ENCODE results near the gene BFAR. TPM values are rescaled to one million over a fixed set of nuclear protein-coding genes. Genes with fewer than 3 reads are reported as not detected.
"Not testable (repeated sequence)": the region's sequence is repeated elsewhere in the genome, so short reads cannot be mapped to it uniquely, and the experiment has no call there.

Gene BFAR
- polyA plus RNA-seq, 1 donor from 2014 or later = 63.5 TPM

GRCh38 chr16:14635395-14636165 lies 2.8 kb downstream of the BFAR start:
- no peaks in the 10 kb centered on the region for H3K9me3 ChIP-seq (ENCODE audit: low read length)
- no peaks in the 10 kb centered on the region for H3K9me2 ChIP-seq (ENCODE audit: insufficient read depth, low read length)
- no peaks in the 10 kb centered on the region for H3K27me3 ChIP-seq (ENCODE audit: insufficient read depth, low read depth, low read length)
- peaks cover 42% of the 10 kb centered on the region for H3K79me2 ChIP-seq (replicated peaks; ENCODE audit: insufficient read depth, low read length)
- H4K20me1 ChIP-seq (ENCODE audit: insufficient read depth) = no peaks in the 10 kb centered on the region
- H3K4me3 ChIP-seq (ENCODE audit: low read length) = no peak overlapping the region
- no peak overlapping the region for H3K4me2 ChIP-seq (ENCODE audit: low read length)
- H3K9ac ChIP-seq (ENCODE audit: low read length) = no peak overlapping the region
- H3K27ac ChIP-seq (ENCODE audit: low read length) = no peak overlapping the region
- H3K36me3 ChIP-seq (ENCODE audit: insufficient read depth, low read length) = no peaks in the 10 kb centered on the region
- no peak for TF ChIP-seq RAD21 (conservative IDR thresholded peaks at IDR 0.05)
- no peak for TF ChIP-seq MXI1 (conservative IDR thresholded peaks at IDR 0.05; ENCODE audit: poor library complexity, severe bottlenecking)
- TF ChIP-seq EP300 (conservative IDR thresholded peaks at IDR 0.05; ENCODE audit: poor library complexity, severe bottlenecking) = no peak
- TF ChIP-seq, protein P1, sequence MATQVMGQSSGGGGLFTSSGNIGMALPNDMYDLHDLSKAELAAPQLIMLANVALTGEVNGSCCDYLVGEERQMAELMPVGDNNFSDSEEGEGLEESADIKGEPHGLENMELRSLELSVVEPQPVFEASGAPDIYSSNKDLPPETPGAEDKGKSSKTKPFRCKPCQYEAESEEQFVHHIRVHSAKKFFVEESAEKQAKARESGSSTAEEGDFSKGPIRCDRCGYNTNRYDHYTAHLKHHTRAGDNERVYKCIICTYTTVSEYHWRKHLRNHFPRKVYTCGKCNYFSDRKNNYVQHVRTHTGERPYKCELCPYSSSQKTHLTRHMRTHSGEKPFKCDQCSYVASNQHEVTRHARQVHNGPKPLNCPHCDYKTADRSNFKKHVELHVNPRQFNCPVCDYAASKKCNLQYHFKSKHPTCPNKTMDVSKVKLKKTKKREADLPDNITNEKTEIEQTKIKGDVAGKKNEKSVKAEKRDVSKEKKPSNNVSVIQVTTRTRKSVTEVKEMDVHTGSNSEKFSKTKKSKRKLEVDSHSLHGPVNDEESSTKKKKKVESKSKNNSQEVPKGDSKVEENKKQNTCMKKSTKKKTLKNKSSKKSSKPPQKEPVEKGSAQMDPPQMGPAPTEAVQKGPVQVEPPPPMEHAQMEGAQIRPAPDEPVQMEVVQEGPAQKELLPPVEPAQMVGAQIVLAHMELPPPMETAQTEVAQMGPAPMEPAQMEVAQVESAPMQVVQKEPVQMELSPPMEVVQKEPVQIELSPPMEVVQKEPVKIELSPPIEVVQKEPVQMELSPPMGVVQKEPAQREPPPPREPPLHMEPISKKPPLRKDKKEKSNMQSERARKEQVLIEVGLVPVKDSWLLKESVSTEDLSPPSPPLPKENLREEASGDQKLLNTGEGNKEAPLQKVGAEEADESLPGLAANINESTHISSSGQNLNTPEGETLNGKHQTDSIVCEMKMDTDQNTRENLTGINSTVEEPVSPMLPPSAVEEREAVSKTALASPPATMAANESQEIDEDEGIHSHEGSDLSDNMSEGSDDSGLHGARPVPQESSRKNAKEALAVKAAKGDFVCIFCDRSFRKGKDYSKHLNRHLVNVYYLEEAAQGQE (IDR thresholded peaks at IDR 0.05; ENCODE audit: borderline replicate concordance) = no peak
- no peak for TF ChIP-seq SMC3 (conservative IDR thresholded peaks at IDR 0.05; ENCODE audit: poor library complexity)
- no peak for TF ChIP-seq EZH2 (IDR thresholded peaks at IDR 0.05; ENCODE audit: borderline replicate concordance, insufficient read depth, low read length, poor library complexity, severe bottlenecking)
- no peak for TF ChIP-seq CTCF (IDR thresholded peaks at IDR 0.05; ENCODE audit: poor library complexity, severe bottlenecking)
- no peak for TF ChIP-seq POLR2AphosphoS5 (IDR thresholded peaks at IDR 0.05)
- no peak for TF ChIP-seq TAF1 (IDR thresholded peaks at IDR 0.05; ENCODE audit: low read depth)
- no peak overlapping the region for H2AFZ ChIP-seq (ENCODE audit: low read depth, low read length)
- peaks cover 4% of the 10 kb centered on the region for H3F3A ChIP-seq (ENCODE audit: insufficient read depth, low read length, poor library complexity, severe bottlenecking)

- H3F3A ChIP-seq (ENCODE audit: insufficient read depth, low read length, poor library complexity, severe bottlenecking); H3K9ac ChIP-seq (ENCODE audit: low read length); H3K4me3 ChIP-seq (ENCODE audit: low read length); H3K9me3 ChIP-seq (ENCODE audit: low read length); H4K20me1 ChIP-seq (ENCODE audit: insufficient read depth); H3K36me3 ChIP-seq (ENCODE audit: insufficient read depth, low read length); H3K4me2 ChIP-seq (ENCODE audit: low read length); H3K27ac ChIP-seq (ENCODE audit: low read length); H2AFZ ChIP-seq (ENCODE audit: low read depth, low read length); H3K9me2 ChIP-seq (ENCODE audit: insufficient read depth, low read length); H3K27me3 ChIP-seq (ENCODE audit: insufficient read depth, low read depth, low read length): not testable (repeated sequence)
- peaks cover 46% of the 10 kb centered on the region for H3K79me2 ChIP-seq (replicated peaks; ENCODE audit: insufficient read depth, low read length)
Observed at GRCh38 chr16:14636179-14636950, 3.6 kb downstream of the BFAR start.

DNA sequence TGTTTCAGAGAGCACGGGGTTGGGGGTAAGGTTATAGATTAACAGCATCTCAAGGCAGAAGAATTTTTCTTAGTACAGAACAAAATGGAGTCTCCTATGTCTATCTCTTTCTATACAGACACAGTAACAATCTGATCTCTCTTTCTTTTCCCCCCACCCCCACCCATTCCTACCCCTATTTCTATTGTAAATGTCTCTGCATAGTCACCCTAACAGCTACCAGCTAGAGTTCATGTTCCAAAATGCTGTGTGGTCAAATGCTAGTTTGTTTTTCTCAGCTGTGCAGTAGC lies 4.1 kb downstream of the BFAR start:
- not testable (repeated sequence) for H3K9me3 ChIP-seq (ENCODE audit: low read length); H3K27me3 ChIP-seq (ENCODE audit: insufficient read depth, low read depth, low read length); H3K9ac ChIP-seq (ENCODE audit: low read length); H3K36me3 ChIP-seq (ENCODE audit: insufficient read depth, low read length); H2AFZ ChIP-seq (ENCODE audit: low read depth, low read length); H4K20me1 ChIP-seq (ENCODE audit: insufficient read depth); H3F3A ChIP-seq (ENCODE audit: insufficient read depth, low read length, poor library complexity, severe bottlenecking); H3K27ac ChIP-seq (ENCODE audit: low read length); H3K9me2 ChIP-seq (ENCODE audit: insufficient read depth, low read length); H3K4me3 ChIP-seq (ENCODE audit: low read length); H3K4me2 ChIP-seq (ENCODE audit: low read length)
- H3K79me2 ChIP-seq (replicated peaks; ENCODE audit: insufficient read depth, low read length) = peaks cover 46% of the 10 kb centered on the region

All from neural cell (in vitro differentiated cells).